ENCODE results near the gene IKBIP.

GRCh38 chr12:98618952-98619351 is 25.6 kb downstream of the IKBIP start:
- no peak for TF ChIP-seq CTCF (IDR thresholded peaks at IDR 0.05 in 2 of 3, conservative IDR thresholded peaks at IDR 0.05 in 1 of 3; ENCODE audit: insufficient read depth in 2 of 3, low read depth in 1 of 3, low read length in 3 of 3)
- TF ChIP-seq SMARCA4 (IDR thresholded peaks at IDR 0.05): no peak
- no peak for TF ChIP-seq GTF2F1 (IDR thresholded peaks at IDR 0.05; ENCODE audit: low read depth, low read length)
- TF ChIP-seq HNRNPLL (IDR thresholded peaks at IDR 0.05; ENCODE audit: low read depth, low read length, poor library complexity, severe bottlenecking): no peak
- TF ChIP-seq USF2 (CRISPR knock-in tag; IDR thresholded peaks at IDR 0.05): no peak
- no peak for TF ChIP-seq POLR3A (IDR thresholded peaks at IDR 0.05; ENCODE audit: borderline replicate concordance, extremely low read depth, insufficient read depth, insufficient read length)
- TF ChIP-seq SIN3A (IDR thresholded peaks at IDR 0.05; ENCODE audit: borderline replicate concordance in 2 of 2, control insufficient read depth in 1 of 2, low read depth in 2 of 2, low read length in 2 of 2): no peak
- TF ChIP-seq REST (IDR thresholded peaks at IDR 0.05; ENCODE audit: borderline replicate concordance): no peak
- TF ChIP-seq REST (CRISPR knock-in tag; IDR thresholded peaks at IDR 0.05; ENCODE audit: low read depth): no peak

Data from K562 (cell line).